Gastrocnemius medialis (tissue), 4 donors: ENCODE data around the gene ENTHD1.

ENCODE experiments used
- CTCF ChIP-seq, 5 experiments: fragments of 450-650 bp in 3 of 5; fragments of 200-600 bp in 2 of 5; sonication (generic) in 2 of 5; IDR thresholded peaks in 4 of 5; conservative IDR thresholded peaks in 1 of 5; 1 replicate in 4 of 5; 2 replicates in 1 of 5; pipeline ENCODE4 v1.5.1; 2016 to 2019; ENCODE audit warnings: antibody characterized with exemption in 5 of 5, mild to moderate bottlenecking in 3 of 5, moderate library complexity in 3 of 5
- POLR2A ChIP-seq, 2 donors: fragments of 450-650 bp; IDR thresholded peaks; one replicate each; pipeline ENCODE4 v1.6.1; 2017; ENCODE audit warnings: antibody characterized with exemption in 2 of 2, mild to moderate bottlenecking in 2 of 2, moderate library complexity in 2 of 2

- TF ChIP-seq CTCF (IDR thresholded peaks at IDR 0.05 in 4 of 5, conservative IDR thresholded peaks at IDR 0.05 in 1 of 5) = no peak
- TF ChIP-seq POLR2A (IDR thresholded peaks at IDR 0.05) = no peak
These were observed 127.9 kb downstream of the ENTHD1 start for GRCh38 chr22:39765661-39766060.
